ENCODE results near the gene MTURN. TPM values are rescaled to one million over a fixed set of nuclear protein-coding genes. Genes with fewer than 3 reads are reported as not detected.
A peak's percentile ranks its signal among the peaks of the same experiment; 100 is the strongest.

MTURN gene
- total RNA-seq, 6 experiments from 2014 or later = 2.2 to 5.2 (median 2.9) TPM

GRCh38 chr7:30180718-30181117 is 45.9 kb downstream of the MTURN start:
- no peaks in the 10 kb centered on the region for H3K9me3 ChIP-seq
- TF ChIP-seq POLR2A (IDR thresholded peaks at IDR 0.05) = no peak
- TF ChIP-seq CTCF (IDR thresholded peaks at IDR 0.05) = no peak
- ATAC-seq = no peak
- H3K4me3 ChIP-seq = no peak overlapping the region
- no peak overlapping the region for H3K27ac ChIP-seq
- no peaks in the 10 kb centered on the region for H3K36me3 ChIP-seq
- H3K4me1 ChIP-seq = no peaks in the 10 kb centered on the region
- 79% methylated on average over 2 of the region's 2 CpGs for WGBS (ENCODE audit: insufficient coverage, low coverage, low lambda C conversion rate, missing lambda C conversion rate)
- no peak for DNase-seq
- no peaks in the 10 kb centered on the region for H3K27me3 ChIP-seq
- intact Hi-C loops (cut with DNase I) = no loop called here

GRCh38 chr7:30181211-30181610 is 46.4 kb downstream of the MTURN start:
- Histone ChIP-seq H3K27ac (no peak overlapping the region), H3K4me3 (no peak overlapping the region), H3K4me1 (no peaks in the 10 kb centered on the region), H3K27me3 (no peaks in the 10 kb centered on the region), H3K36me3 (no peaks in the 10 kb centered on the region), H3K9me3 (no peaks in the 10 kb centered on the region)
- 75% methylated on average over 4 of the region's 6 CpGs for WGBS (ENCODE audit: insufficient coverage, low coverage, low lambda C conversion rate, missing lambda C conversion rate)
- no peak for ATAC-seq
- intact Hi-C loops (cut with DNase I) = no loop called here
- no peak for DNase-seq
- no peak for TF ChIP-seq CTCF (IDR thresholded peaks at IDR 0.05)
- no peak for TF ChIP-seq POLR2A (IDR thresholded peaks at IDR 0.05)

GRCh38 chr7:30181736-30182522 is 47.1 kb downstream of the MTURN start:
- H3K27ac ChIP-seq = no peak overlapping the region
- ATAC-seq = peak in 1 of 4 donors; percentile 18

GRCh38 chr7:30182814-30183213 is 48.0 kb downstream of the MTURN start:
- Histone ChIP-seq H3K4me3 (no peak overlapping the region), H3K9me3 (no peaks in the 10 kb centered on the region), H3K27me3 (no peaks in the 10 kb centered on the region), H3K27ac (no peak overlapping the region), H3K36me3 (no peaks in the 10 kb centered on the region), H3K4me1 (no peaks in the 10 kb centered on the region)
- WGBS (ENCODE audit: insufficient coverage, low coverage, low lambda C conversion rate, missing lambda C conversion rate) = 86% methylated on average over 2 of the region's 2 CpGs
- DNase-seq = no peak
- TF ChIP-seq POLR2A (IDR thresholded peaks at IDR 0.05) = no peak
- TF ChIP-seq CTCF (IDR thresholded peaks at IDR 0.05) = no peak
- intact Hi-C loops (cut with DNase I) = no loop called here
- no peak for ATAC-seq

More at GRCh38 chr7:30181736-30182522, 47.1 kb downstream of the MTURN start:
- WGBS (ENCODE audit: insufficient coverage, low coverage, low lambda C conversion rate, missing lambda C conversion rate) = 89% methylated on average over 7 of the region's 7 CpGs
- DNase-seq = no peak
- H3K27me3 ChIP-seq = no peaks in the 10 kb centered on the region
- TF ChIP-seq POLR2A (IDR thresholded peaks at IDR 0.05) = no peak
- TF ChIP-seq CTCF (IDR thresholded peaks at IDR 0.05) = no peak
- H3K4me3 ChIP-seq = no peak overlapping the region
- H3K9me3 ChIP-seq = no peaks in the 10 kb centered on the region
- no peaks in the 10 kb centered on the region for H3K36me3 ChIP-seq
- no peaks in the 10 kb centered on the region for H3K4me1 ChIP-seq
- intact Hi-C loops (cut with DNase I) = no loop called here

All from right lobe of liver (tissue), 6 donors.